ENCODE data around the gene YPEL1. TPM values are rescaled to one million over a fixed set of nuclear protein-coding genes. Genes with fewer than 3 reads are reported as not detected.

YPEL1 gene
- total RNA-seq, 6 experiments from 2014 or later, result 1.0 to 11.2 (median 2.7) TPM

GRCh38 chr22:21677606-21678443 lies 57.8 kb downstream of the YPEL1 start:
- Histone ChIP-seq H3K4me1 (peaks cover 0 to 33% (median 0%) of the 10 kb centered on the region in 4 donors), H3K36me3 (peaks cover 0 to 24% (median 8%) of the 10 kb centered on the region in 4 donors), H3K27ac (peak overlapping the region in 1 of 3 donors; percentile 40), H3K27me3 (no peaks in the 10 kb centered on the region), H3K4me3 (no peak overlapping the region), H3K9me3 (no peaks in the 10 kb centered on the region)
- peak in 1 of 3 donors; percentile 79 for DNase-seq
- intact Hi-C loops (cut with DNase I), result no loop called here
- TF ChIP-seq POLR2A (IDR thresholded peaks at IDR 0.05), result no peak
- TF ChIP-seq, protein P1, sequence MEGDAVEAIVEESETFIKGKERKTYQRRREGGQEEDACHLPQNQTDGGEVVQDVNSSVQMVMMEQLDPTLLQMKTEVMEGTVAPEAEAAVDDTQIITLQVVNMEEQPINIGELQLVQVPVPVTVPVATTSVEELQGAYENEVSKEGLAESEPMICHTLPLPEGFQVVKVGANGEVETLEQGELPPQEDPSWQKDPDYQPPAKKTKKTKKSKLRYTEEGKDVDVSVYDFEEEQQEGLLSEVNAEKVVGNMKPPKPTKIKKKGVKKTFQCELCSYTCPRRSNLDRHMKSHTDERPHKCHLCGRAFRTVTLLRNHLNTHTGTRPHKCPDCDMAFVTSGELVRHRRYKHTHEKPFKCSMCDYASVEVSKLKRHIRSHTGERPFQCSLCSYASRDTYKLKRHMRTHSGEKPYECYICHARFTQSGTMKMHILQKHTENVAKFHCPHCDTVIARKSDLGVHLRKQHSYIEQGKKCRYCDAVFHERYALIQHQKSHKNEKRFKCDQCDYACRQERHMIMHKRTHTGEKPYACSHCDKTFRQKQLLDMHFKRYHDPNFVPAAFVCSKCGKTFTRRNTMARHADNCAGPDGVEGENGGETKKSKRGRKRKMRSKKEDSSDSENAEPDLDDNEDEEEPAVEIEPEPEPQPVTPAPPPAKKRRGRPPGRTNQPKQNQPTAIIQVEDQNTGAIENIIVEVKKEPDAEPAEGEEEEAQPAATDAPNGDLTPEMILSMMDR (IDR thresholded peaks at IDR 0.05), result no peak
- 20% methylated on average over 8 of the region's 15 CpGs for whole genome bisulfite sequencing (ENCODE audit: insufficient coverage, low coverage, low lambda C conversion rate, missing lambda C conversion rate)
- ATAC-seq, result peak; percentile 59 to 91 (median 89)

DNA sequence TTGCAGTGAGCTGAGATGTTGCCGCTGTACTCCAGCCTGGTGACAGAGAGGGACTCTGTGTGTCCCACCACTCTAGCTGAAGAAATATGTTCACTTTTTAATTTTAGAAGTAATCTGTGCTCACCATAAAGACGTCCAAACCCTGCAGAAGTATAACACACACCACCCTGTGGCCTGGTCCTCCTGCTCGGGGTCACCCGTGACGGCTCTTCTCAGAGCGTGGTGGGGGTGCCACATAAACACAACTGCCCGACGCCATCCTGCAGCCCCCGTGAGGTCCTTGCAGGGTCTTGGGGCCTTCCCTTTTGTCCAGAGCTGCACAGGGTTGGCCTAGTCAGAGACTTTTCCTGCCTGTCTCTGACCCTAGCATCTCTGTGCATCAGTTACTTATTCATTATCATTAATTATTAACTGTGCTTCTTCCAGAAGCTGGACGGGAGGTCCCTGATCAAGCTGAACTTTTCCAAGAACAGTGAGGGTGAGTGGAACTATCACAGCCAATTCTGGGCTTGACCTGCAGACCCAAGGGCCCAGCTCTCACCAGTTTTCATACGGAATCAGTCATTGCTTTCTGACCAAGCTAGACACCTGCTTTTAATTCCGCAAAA lies 60.9 kb downstream of the YPEL1 start:
- Histone ChIP-seq H3K27me3 (no peaks in the 10 kb centered on the region), H3K36me3 (peaks cover 0 to 28% (median 8%) of the 10 kb centered on the region in 4 donors), H3K4me3 (no peak overlapping the region), H3K4me1 (peaks cover 0 to 33% (median 0%) of the 10 kb centered on the region in 4 donors), H3K9me3 (no peaks in the 10 kb centered on the region), H3K27ac (peak overlapping the region in 1 of 3 donors; percentile 8)
- 87% methylated on average over 3 of the region's 12 CpGs for WGBS (ENCODE audit: insufficient coverage, low coverage, low lambda C conversion rate, missing lambda C conversion rate)
- TF ChIP-seq, protein P1 (IDR thresholded peaks at IDR 0.05), result no peak
- intact Hi-C loops (cut with DNase I), result no loop called here
- no peak for DNase-seq
- ATAC-seq, result peak in 2 of 4 donors; percentile 38 to 46

- no peak overlapping the region for H3K4me3 ChIP-seq
- no peak for TF ChIP-seq POLR2A (IDR thresholded peaks at IDR 0.05)
- TF ChIP-seq, protein P1 (IDR thresholded peaks at IDR 0.05), result peak in 1 of 4 donors; percentile 35
- DNase-seq (peak in 1 of 3 donors; percentile 37), ATAC-seq (peak in 1 of 4 donors; percentile 28)
- no peaks in the 10 kb centered on the region for H3K9me3 ChIP-seq
- H3K27me3 ChIP-seq, result no peaks in the 10 kb centered on the region
- peak overlapping the region in 1 of 3 donors; percentile 13 for H3K27ac ChIP-seq
- peaks cover 0 to 28% (median 8%) of the 10 kb centered on the region in 4 donors for H3K36me3 ChIP-seq
- peaks cover 0 to 33% (median 0%) of the 10 kb centered on the region in 4 donors for H3K4me1 ChIP-seq
- intact Hi-C loops (cut with DNase I), result no loop called here
- WGBS (ENCODE audit: insufficient coverage, low coverage, low lambda C conversion rate, missing lambda C conversion rate), result 84% methylated on average over 7 of the region's 12 CpGs
Observed at GRCh38 chr22:21673534-21674321, 61.9 kb downstream of the YPEL1 start.

DNA sequence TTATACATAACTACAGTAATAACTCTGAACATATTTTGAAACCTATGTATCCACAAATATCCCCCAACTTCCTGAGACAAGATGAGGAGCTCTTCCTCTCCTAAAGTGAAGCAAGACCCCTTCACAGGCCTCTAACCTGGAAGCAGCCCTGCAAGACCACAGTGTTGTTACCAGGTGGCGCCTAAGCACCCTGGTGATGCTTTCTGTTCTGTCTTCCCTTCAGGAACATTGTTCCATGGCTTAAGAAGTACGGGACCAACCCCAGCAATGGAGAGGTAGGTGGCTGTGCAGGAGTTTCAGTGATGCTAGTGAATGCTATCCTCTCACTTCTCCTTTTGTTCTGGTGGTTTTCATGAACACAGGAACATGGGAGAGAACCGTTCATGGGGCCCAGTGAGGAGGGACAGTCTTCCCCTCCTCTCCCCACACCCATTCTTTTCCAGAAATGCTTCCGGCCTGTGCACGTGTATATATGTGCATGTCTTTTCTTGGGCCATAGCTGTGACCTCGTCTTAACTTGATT lies 63.4 kb downstream of the YPEL1 start:
- H3K36me3 ChIP-seq, result peaks cover 0 to 28% (median 8%) of the 10 kb centered on the region in 4 donors
- no peak for TF ChIP-seq POLR2A (IDR thresholded peaks at IDR 0.05)
- TF ChIP-seq, protein P1 (IDR thresholded peaks at IDR 0.05), result no peak
- WGBS (ENCODE audit: insufficient coverage, low coverage, low lambda C conversion rate, missing lambda C conversion rate), result 80% methylated on average over 5 of the region's 6 CpGs

More for the DNA sequence above, 63.4 kb downstream of the YPEL1 start:
- Histone ChIP-seq H3K27me3 (no peaks in the 10 kb centered on the region), H3K27ac (no peak overlapping the region), H3K4me3 (no peak overlapping the region), H3K4me1 (peaks cover 0 to 25% (median 0%) of the 10 kb centered on the region in 4 donors), H3K9me3 (no peaks in the 10 kb centered on the region)
- intact Hi-C loops (cut with DNase I), result no loop called here
- DNase-seq, result no peak
- ATAC-seq, result no peak

Measured in right lobe of liver (tissue), 6 donors.